GM12872 (cell line): Measurements from ENCODE around the gene KLK6.

Experiments
- CTCF ChIP-seq: IDR thresholded peaks from 3 replicates; pipeline ENCODE4 v1.5.1; 2011; ENCODE audit warnings: low read depth, mild to moderate bottlenecking, low read length, moderate library complexity; ENCODE audit not compliant: insufficient read depth

The KLK6 gene

GRCh38 chr19:50943074-50943828 is 26.1 kb downstream of the KLK6 start:
- TF ChIP-seq CTCF: no peak

- no peak for TF ChIP-seq CTCF
These were observed 29.8 kb downstream of the KLK6 start for GRCh38 chr19:50939596-50939995.

- TF ChIP-seq CTCF: no peak
These were observed 35.8 kb downstream of the KLK6 start for GRCh38 chr19:50933640-50934039.

- TF ChIP-seq CTCF: no peak
These were observed 36.7 kb downstream of the KLK6 start for GRCh38 chr19:50932690-50933083.

- no peak for TF ChIP-seq CTCF
These were observed 37.2 kb downstream of the KLK6 start for GRCh38 chr19:50932018-50932689.

GRCh38 chr19:50931023-50931422 is 38.4 kb downstream of the KLK6 start:
- no peak for TF ChIP-seq CTCF

- no peak for TF ChIP-seq CTCF
These were observed 40.6 kb downstream of the KLK6 start for GRCh38 chr19:50928831-50929230.
